ENCODE data around the gene ADAMTS19. TPM values are rescaled to one million over a fixed set of nuclear protein-coding genes. Genes with fewer than 3 reads are reported as not detected.

The ADAMTS19 gene
- total RNA-seq, 1 donor from 2014 or later = 0.27 TPM

- intact Hi-C loops (cut with DNase I) = no loop called here
- DNase-seq (ENCODE audit: low spot score) (no peak), ATAC-seq (no peak)
Measured at GRCh38 chr5:129639331-129639730, 179.2 kb downstream of the ADAMTS19 start.

- intact Hi-C loops (cut with DNase I) = no loop called here
- DNase-seq (ENCODE audit: low spot score) = no peak
- no peak for ATAC-seq
Measured at GRCh38 chr5:129652349-129653056, 192.4 kb downstream of the ADAMTS19 start.

GRCh38 chr5:129653057-129653375, 192.9 kb downstream of the ADAMTS19 start:
- DNase-seq (ENCODE audit: low spot score) (no peak), ATAC-seq (no peak)
- intact Hi-C loops (cut with DNase I) = no loop called here

- DNase-seq (ENCODE audit: low spot score) (no peak), ATAC-seq (no peak)
- intact Hi-C loops (cut with DNase I) = no loop called here
Measured at GRCh38 chr5:129653442-129653841, 193.3 kb downstream of the ADAMTS19 start.

GRCh38 chr5:129656952-129657351, 196.9 kb downstream of the ADAMTS19 start:
- DNase-seq (ENCODE audit: low spot score) (no peak), ATAC-seq (no peak)
- intact Hi-C loops (cut with DNase I) = no loop called here

- DNase-seq (ENCODE audit: low spot score) = no peak
- intact Hi-C loops (cut with DNase I) = no loop called here
- ATAC-seq = no peak
Measured at GRCh38 chr5:129658801-129659200, 198.7 kb downstream of the ADAMTS19 start.

GRCh38 chr5:129661366-129662035, 201.4 kb downstream of the ADAMTS19 start:
- DNase-seq (ENCODE audit: low spot score) = no peak
- intact Hi-C loops (cut with DNase I) = no loop called here
- ATAC-seq = no peak

GRCh38 chr5:129664336-129664937, 204.3 kb downstream of the ADAMTS19 start:
- DNase-seq (ENCODE audit: low spot score) (peak; percentile 74), ATAC-seq (peak; percentile 49)
- intact Hi-C loops (cut with DNase I) = no loop called here

GRCh38 chr5:129670957-129671500, 210.9 kb downstream of the ADAMTS19 start:
- DNase-seq (ENCODE audit: low spot score) (no peak), ATAC-seq (no peak)
- intact Hi-C loops (cut with DNase I) = no loop called here

- ATAC-seq (peak; percentile 65), DNase-seq (ENCODE audit: low spot score) (no peak)
- intact Hi-C loops (cut with DNase I) = no loop called here
Measured at GRCh38 chr5:129672006-129672405, 211.9 kb downstream of the ADAMTS19 start.

- intact Hi-C loops (cut with DNase I) = no loop called here
- ATAC-seq = no peak
- DNase-seq (ENCODE audit: low spot score) = no peak
Measured at GRCh38 chr5:129679671-129680070, 219.6 kb downstream of the ADAMTS19 start.

GRCh38 chr5:129687941-129688340, 227.8 kb downstream of the ADAMTS19 start:
- ATAC-seq (no peak), DNase-seq (ENCODE audit: low spot score) (no peak)
- intact Hi-C loops (cut with DNase I) = no loop called here

- DNase-seq (ENCODE audit: low spot score) (no peak), ATAC-seq (peak; percentile 75)
- intact Hi-C loops (cut with DNase I) = no loop called here
Measured at GRCh38 chr5:129689045-129689444, 228.9 kb downstream of the ADAMTS19 start.

- ATAC-seq = no peak
- no peak for DNase-seq (ENCODE audit: low spot score)
- intact Hi-C loops (cut with DNase I) = no loop called here
Measured at GRCh38 chr5:129691220-129691619, 231.1 kb downstream of the ADAMTS19 start.

- intact Hi-C loops (cut with DNase I) = no loop called here
- no peak for ATAC-seq
- DNase-seq (ENCODE audit: low spot score) = no peak
Measured at GRCh38 chr5:129696636-129697035, 236.5 kb downstream of the ADAMTS19 start.

- no peak for ATAC-seq
- no peak for DNase-seq (ENCODE audit: low spot score)
- intact Hi-C loops (cut with DNase I) = no loop called here
Measured at GRCh38 chr5:129698661-129699060, 238.6 kb downstream of the ADAMTS19 start.

GRCh38 chr5:129716235-129716634, 256.1 kb downstream of the ADAMTS19 start:
- intact Hi-C loops (cut with DNase I) = no loop called here
- ATAC-seq (no peak), DNase-seq (ENCODE audit: low spot score) (no peak)

GRCh38 chr5:129716651-129717050, 256.6 kb downstream of the ADAMTS19 start:
- ATAC-seq (no peak), DNase-seq (ENCODE audit: low spot score) (no peak)
- intact Hi-C loops (cut with DNase I) = no loop called here

- ATAC-seq = no peak
- intact Hi-C loops (cut with DNase I) = no loop called here
- DNase-seq (ENCODE audit: low spot score) = no peak
Measured at GRCh38 chr5:129717751-129718310, 257.7 kb downstream of the ADAMTS19 start.
